Peyer's patch (tissue), 4 donors: Measurements from ENCODE around the gene MED16. TPM values are rescaled to one million over a fixed set of nuclear protein-coding genes. Genes with fewer than 3 reads are reported as not detected.

Experiments
- DNase-seq, 3 donors: peaks; one replicate each; pipeline ENCODE4 v3.0.0-alpha.2; 2017 to 2019
- H3K27ac ChIP-seq, 4 donors: fragments of 200-600 bp; sonication (generic); one replicate each; pipeline ENCODE4 v1.5.1; 2016 to 2019
- H3K27me3 ChIP-seq, 2 donors: fragments of 200-600 bp; sonication (generic); one replicate each; pipeline ENCODE4 v1.5.1; 2019
- H3K36me3 ChIP-seq, 3 donors: fragments of 200-600 bp; sonication (generic); one replicate each; pipeline ENCODE4 v1.5.1; 2016 to 2019
- H3K4me1 ChIP-seq, 4 donors: fragments of 200-600 bp; sonication (generic); one replicate each; pipeline ENCODE4 v1.5.1; 2016 to 2019
- H3K4me3 ChIP-seq, 4 donors: fragments of 200-600 bp; sonication (generic); 1 replicate in 3 of 4; 2 replicates in 1 of 4; pipeline ENCODE4 v1.5.1; 2016 to 2019; ENCODE audit warnings: mild to moderate bottlenecking in 1 of 4
- H3K9me3 ChIP-seq, 4 donors: fragments of 200-600 bp; sonication (generic); one replicate each; pipeline ENCODE4 v1.5.1; 2016 to 2019; ENCODE audit warnings: mild to moderate bottlenecking in 1 of 4
- CTCF ChIP-seq, 6 experiments: fragments of 450-650 bp in 4 of 6; fragments of 200-600 bp in 2 of 6; sonication (generic) in 1 of 6; IDR thresholded peaks; one replicate each; pipeline ENCODE4 v1.5.1; 2017 to 2019; ENCODE audit warnings: antibody characterized with exemption in 6 of 6, mild to moderate bottlenecking in 3 of 6, moderate library complexity in 1 of 6
- POLR2A ChIP-seq, 2 donors: fragments of 450-650 bp; IDR thresholded peaks; one replicate each; pipeline ENCODE4 v1.5.1; 2017; ENCODE audit warnings: antibody characterized with exemption in 2 of 2, mild to moderate bottlenecking in 2 of 2, moderate library complexity in 2 of 2
- total RNA-seq, 4 donors: library from RNA; depleted of rRNA; stranded (reverse); fragments of >200 nt; gene quantifications; one replicate each; pipeline ENCODE4 v1.1.0, GENCODE V29; 2016

Gene MED16
- total RNA-seq, 4 donors from 2014 or later = 60.2 to 83.6 (median 65.3) TPM

- H3K9me3 ChIP-seq = no peaks in the 10 kb centered on the region
- DNase-seq = peak; percentile 44 to 75 (median 67)
- TF ChIP-seq CTCF (IDR thresholded peaks at IDR 0.05) = peak in 1 of 6 experiments; percentile 15
- TF ChIP-seq POLR2A (IDR thresholded peaks at IDR 0.05) = no peak
- H3K27me3 ChIP-seq = no peaks in the 10 kb centered on the region
- H3K36me3 ChIP-seq = no peaks in the 10 kb centered on the region
- H3K27ac ChIP-seq = peak overlapping the region in 1 of 4 donors; percentile 5
- peak overlapping the region in 1 of 4 donors; percentile 26 for H3K4me3 ChIP-seq
- peaks cover 0 to 32% (median 12%) of the 10 kb centered on the region in 4 donors for H3K4me1 ChIP-seq
These were observed 31.0 kb downstream of the MED16 start for GRCh38 chr19:861756-862580.

GRCh38 chr19:861141-861755 lies 31.7 kb downstream of the MED16 start:
- no peaks in the 10 kb centered on the region for H3K27me3 ChIP-seq
- no peaks in the 10 kb centered on the region for H3K9me3 ChIP-seq
- DNase-seq = no peak

GRCh38 chr19:858868-859843 lies 33.8 kb downstream of the MED16 start, which contains the start of gene CFD:
TSS of gene CFD (plus strand) at chr19:859664. CDS start at chr19:859690, 26 bp downstream.
- Histone ChIP-seq H3K4me1 (peaks cover 0 to 32% (median 12%) of the 10 kb centered on the region in 4 donors), H3K9me3 (no peaks in the 10 kb centered on the region), H3K27ac (peak within 1 kb of the TSS; percentile 15 to 73 (median 56)), H3K27me3 (no peaks in the 10 kb centered on the region), H3K4me3 (peak within 1 kb of the TSS; percentile 32 to 59 (median 50)), H3K36me3 (no peaks in the 10 kb centered on the region)
- TF ChIP-seq CTCF (IDR thresholded peaks at IDR 0.05) (no peak), POLR2A (IDR thresholded peaks at IDR 0.05) (peak; percentile 26 to 30)
- DNase-seq = peak in 2 of 3 donors; percentile 65 to 69

More at GRCh38 chr19:861141-861755, 31.7 kb downstream of the MED16 start:
- TF ChIP-seq POLR2A (IDR thresholded peaks at IDR 0.05) (no peak), CTCF (IDR thresholded peaks at IDR 0.05) (no peak)
- Histone ChIP-seq H3K36me3 (no peaks in the 10 kb centered on the region), H3K4me1 (peaks cover 0 to 32% (median 12%) of the 10 kb centered on the region in 4 donors), H3K4me3 (peak overlapping the region in 2 of 4 donors; percentile 48 to 52), H3K27ac (peak overlapping the region in 1 of 4 donors; percentile 5)

GRCh38 chr19:858284-858683 lies 34.7 kb downstream of the MED16 start:
- Histone ChIP-seq H3K36me3 (no peaks in the 10 kb centered on the region), H3K27ac (peak overlapping the region in 1 of 4 donors; percentile 55), H3K4me3 (no peak overlapping the region), H3K27me3 (peaks cover 0 to 1% of the 10 kb centered on the region in 2 donors), H3K4me1 (peaks cover 0 to 27% (median 10%) of the 10 kb centered on the region in 4 donors), H3K9me3 (no peaks in the 10 kb centered on the region)
- no peak for DNase-seq
- no peak for TF ChIP-seq CTCF (IDR thresholded peaks at IDR 0.05)
- no peak for TF ChIP-seq POLR2A (IDR thresholded peaks at IDR 0.05)
